GM12878 (cell line): Measurements from ENCODE around the gene BSN. TPM values are rescaled to one million over a fixed set of nuclear protein-coding genes. Genes with fewer than 3 reads are reported as not detected.
A peak's percentile ranks its signal among the peaks of the same experiment; 100 is the strongest.

Source experiments
- ATAC-seq: fragments of 200-7000 bp; cut with Tn5 transposase; 3 replicates; pipeline ENCODE4 v1.9.1; 2020; ENCODE audit warnings: mild to moderate bottlenecking, moderate library complexity
- BruUV-seq: library from RNA; stranded (reverse); fragments of 400-500 nt; replicated peaks from 2 replicates; lab custom pipeline; 2021; lab: Mats Ljungman, UMichigan
- CTCF ChIA-PET: fragments of 300-600 bp; sonication (Branson Sonifier 250); formaldehyde crosslinking; extraction: SDS; loops from one replicate; lab custom pipeline; 2021; ENCODE audit warnings: inconsistent platforms; lab: Yijun Ruan, JAX
- POLR2A ChIA-PET: fragments of 350-600 bp; formaldehyde crosslinking; extraction: SDS; loops from one replicate; lab custom pipeline; 2021; ENCODE audit warnings: inconsistent platforms; lab: Charles Lee
- RAD21 ChIA-PET: fragments of 300-600 bp; sonication (Branson Sonifier 250); formaldehyde crosslinking; loops from one replicate; lab custom pipeline; 2023; ENCODE audit warnings: antibody characterized with exemption; ENCODE audit not compliant: unreplicated experiment; lab: Charles Lee
- SMC1A ChIA-PET: fragments of 300-600 bp; sonication (Branson Sonifier 250); formaldehyde crosslinking; loops from one replicate; lab custom pipeline; 2023; ENCODE audit not compliant: unreplicated experiment, uncharacterized antibody; lab: Charles Lee
- DNase-seq: peaks from one replicate; pipeline ENCODE4 v3.0.0-alpha.2; 2011; ENCODE audit warnings: low read depth, low spot score
- FAIRE-seq: peaks from 3 replicates; lab custom pipeline; 2011; peaks lifted over from hg19 to GRCh38; lab: Jason Lieb, UNC
- H2AFZ ChIP-seq: 2 replicates; pipeline ENCODE4 v1.6.0; 2011; ENCODE audit warnings: low read depth, low read length, control low read depth; ENCODE audit not compliant: control insufficient read depth
- H3K27ac ChIP-seq: 2 replicates; pipeline ENCODE4 v1.5.1; 2011; ENCODE audit warnings: control low read depth; ENCODE audit not compliant: control insufficient read depth, insufficient read depth
- H3K27me3 ChIP-seq, 2 experiments: replicated peaks in 1 of 2; 2 replicates each; pipeline versions ENCODE4 v1.6.0 to v1.6.1; 2011; ENCODE audit warnings: low read length in 1 of 2; ENCODE audit not compliant: control insufficient read depth in 2 of 2, insufficient read depth in 2 of 2
- H3K36me3 ChIP-seq, 2 experiments: 2 replicates each; pipeline ENCODE4 v1.5.1; 2011; ENCODE audit warnings: low read length in 1 of 2; ENCODE audit not compliant: control insufficient read depth in 2 of 2, insufficient read depth in 2 of 2
- H3K4me1 ChIP-seq: 2 replicates; pipeline ENCODE4 v1.6.1; 2011; ENCODE audit warnings: mild to moderate bottlenecking, low read length, moderate library complexity, mixed read lengths; ENCODE audit not compliant: control insufficient read depth, insufficient read depth
- H3K4me2 ChIP-seq: 2 replicates; pipeline ENCODE4 v1.6.0; 2011; ENCODE audit warnings: control low read depth; ENCODE audit not compliant: control insufficient read depth, insufficient read depth
- H3K4me3 ChIP-seq: fragments of 200-600 bp; sonication (generic); 2 replicates; pipeline ENCODE4 v1.5.1; 2016
- H3K79me2 ChIP-seq: 2 replicates; pipeline ENCODE4 v1.6.0; 2011; ENCODE audit warnings: low read length; ENCODE audit not compliant: control insufficient read depth, insufficient read depth
- H3K9ac ChIP-seq: 2 replicates; pipeline ENCODE4 v1.8.0; 2011; ENCODE audit warnings: low read length, control low read depth, mixed read lengths; ENCODE audit not compliant: control insufficient read depth, insufficient read depth
- H3K9me3 ChIP-seq: replicated peaks from 3 replicates; pipeline ENCODE4 v1.5.1; 2011; ENCODE audit warnings: mild to moderate bottlenecking, low read length; ENCODE audit not compliant: control insufficient read depth, insufficient read depth
- H4K20me1 ChIP-seq: 2 replicates; pipeline ENCODE4 v1.6.0; 2011; ENCODE audit not compliant: control insufficient read depth, insufficient read depth
- HCFC1 ChIP-seq: fragments of 150-350 bp; IDR thresholded peaks from 2 replicates; pipeline ENCODE4 v1.6.1; 2014; ENCODE audit warnings: low read length
- IKZF1 ChIP-seq: fragments of 450-650 bp; conservative IDR thresholded peaks from 2 replicates; pipeline ENCODE4 v1.6.1; 2017; ENCODE audit warnings: antibody characterized with exemption, mild to moderate bottlenecking
- MLLT1 ChIP-seq: fragments of 450-650 bp; IDR thresholded peaks from 2 replicates; pipeline ENCODE4 v1.6.1; 2016; ENCODE audit warnings: mild to moderate bottlenecking
- MTA2 ChIP-seq: fragments of 450-650 bp; IDR thresholded peaks from 2 replicates; pipeline ENCODE4 v1.6.1; 2016; ENCODE audit warnings: low read depth, mild to moderate bottlenecking, moderate library complexity
- NR2F1 ChIP-seq: fragments of 450-650 bp; conservative IDR thresholded peaks from 2 replicates; pipeline ENCODE4 v1.6.1; 2017; ENCODE audit warnings: mild to moderate bottlenecking
- PBX3 ChIP-seq: IDR thresholded peaks from 2 replicates; pipeline ENCODE4 v1.6.1; 2011; ENCODE audit warnings: mild to moderate bottlenecking, low read depth, low read length, moderate library complexity; ENCODE audit not compliant: insufficient replicate concordance
- PML ChIP-seq: IDR thresholded peaks from 2 replicates; pipeline ENCODE4 v1.6.1; 2012; ENCODE audit warnings: low read length, inconsistent platforms
- POLR2A ChIP-seq: IDR thresholded peaks from 2 replicates; pipeline ENCODE4 v1.6.1; 2011; ENCODE audit warnings: low read depth, mild to moderate bottlenecking, low read length
- POLR2AphosphoS2 ChIP-seq: IDR thresholded peaks from 2 replicates; pipeline ENCODE4 v1.6.1; 2011; ENCODE audit warnings: low read depth, mild to moderate bottlenecking, low read length, improper control_type of control experiment, moderate library complexity
- RUNX3 ChIP-seq: IDR thresholded peaks from 2 replicates; pipeline ENCODE4 v1.6.1; 2012; ENCODE audit warnings: low read length, inconsistent platforms
- SIX5 ChIP-seq: IDR thresholded peaks from 2 replicates; pipeline ENCODE4 v1.6.1; 2011; ENCODE audit warnings: mild to moderate bottlenecking, low read depth, low read length, moderate library complexity; ENCODE audit not compliant: severe bottlenecking
- TCF12 ChIP-seq: IDR thresholded peaks from 2 replicates; pipeline ENCODE4 v1.6.1; 2011; ENCODE audit warnings: low read depth, mild to moderate bottlenecking, low read length
- WGBS: methylation state at CpG from one replicate; pipeline ENCODE4 v1.1.6; 2016; ENCODE audit warnings: low lambda C conversion rate; ENCODE audit not compliant: insufficient replicate concordance, insufficient coverage; ENCODE audit errors: missing lambda C conversion rate; 5-methylcytosine and 5-hydroxymethylcytosine counted together
- in situ Hi-C: fragments of 300-500 bp; cut with MboI; formaldehyde crosslinking; loops from 9 replicates; pipeline ENCODE4 v1.14.3; 2018; ENCODE audit warnings: mixed read lengths
- intact Hi-C: fragments of 100-400 bp; cut with micrococcal nuclease; formaldehyde crosslinking; loops from one replicate; pipeline ENCODE4 v1.14.2; 2022; ENCODE audit not compliant: unreplicated experiment
- polyA plus RNA-seq, 11 experiments: library from polyadenylated mRNA; depleted of rRNA in 4 of 11; unstranded in 6 of 11; stranded (reverse) in 5 of 11; fragments of >200 nt; fragmentation: Nextera tagmentation in 4 of 11; fragmentation: Illumina TruSeq in 1 of 11; extraction: Ambion mirVana in 4 of 11; extraction: Trizol in 1 of 11; gene quantifications; 1 replicate in 1 of 11; 2 replicates in 10 of 11; pipeline versions ENCODE4 v1.2.1 to v1.2.3, GENCODE V29; 2011 to 2016; ENCODE audit warnings: inconsistent platforms in 2 of 11, missing spikeins in 2 of 11, low read depth in 1 of 11
- total RNA-seq, 4 experiments: library from RNA; depleted of rRNA in 3 of 4; stranded (reverse); fragments of >200 nt in 3 of 4; fragmentation: Illumina TruSeq in 1 of 4; extraction: Trizol in 1 of 4; gene quantifications; 2 replicates each; pipeline versions ENCODE4 v1.2.1 to v1.2.3, GENCODE V29; 2013 to 2021
- TF ChIP-seq, protein P1 (sequence below): fragments of 450-650 bp; IDR thresholded peaks from 2 replicates; pipeline ENCODE4 v1.6.1; 2017; ENCODE audit warnings: mild to moderate bottlenecking, moderate library complexity
- TF ChIP-seq, protein P2 (sequence below): IDR thresholded peaks from 2 replicates; pipeline ENCODE4 v1.6.1; 2012; ENCODE audit warnings: low read depth, low read length, improper control_type of control experiment

The BSN gene
- total and polyA plus RNA-seq, 10 of the 15 experiments (the other 5 are each of a cell fraction or from before 2014, with no cell fraction given) = under 0.01 to 0.19 (median 0.05) TPM; not detected in 1

- CTCF ChIA-PET = interaction anchor here (0.8 to 5.3 kb wide), 3 partner anchors 11 to 135 kb away, joined by 3 to 210 read pairs (median 4); no protein-coding TSS in a partner anchor
- DNase-seq (peak; percentile 95), ATAC-seq (peak; percentile 91), FAIRE-seq (peak; percentile 99)
- intact Hi-C loops = loop anchor here (5.0 to 10.0 kb wide), 2 partner anchors 222 to 649 kb away; partner anchors contain the start of genes IMPDH2 and NDUFAF3
- H3K9me3 ChIP-seq = no peaks in the 10 kb centered on the region
- H3K27ac ChIP-seq = peak within 1 kb of the TSS; percentile 86
- no peaks in the 10 kb centered on the region for H3K27me3 ChIP-seq
- BruUV-seq = no TSS peak
- H4K20me1 ChIP-seq = no peaks in the 10 kb centered on the region
- peaks cover 10% of the 10 kb centered on the region for H3K4me1 ChIP-seq
- under 1% methylated on average over 50 of the region's 71 CpGs for WGBS
- POLR2A ChIA-PET = interaction anchor here (0.5 to 1.8 kb wide), 4 partner anchors 134 to 665 kb away, joined by 3 to 9 read pairs (median 4); no protein-coding TSS in a partner anchor
- RAD21 ChIA-PET = interaction anchor here (3.2 to 3.3 kb wide), 2 partner anchors 134 to 137 kb away, joined by 18 to 89 read pairs; no protein-coding TSS in a partner anchor
- peak within 1 kb of the TSS; percentile 78 for H2AFZ ChIP-seq
- SMC1A ChIA-PET = interaction anchor here (0.9 to 3.3 kb wide), 3 partner anchors 121 to 135 kb away, joined by 3 to 86 read pairs (median 3); no protein-coding TSS in a partner anchor
- peak within 1 kb of the TSS; percentile 90 for H3K9ac ChIP-seq
- in situ Hi-C loops = loop anchor here (10.0 kb wide), 1 partner anchor 139 kb away; no protein-coding TSS in a partner anchor
- peak within 1 kb of the TSS; percentile 99 for H3K4me2 ChIP-seq
- H3K79me2 ChIP-seq = peaks cover 20% of the 10 kb centered on the region
- peak within 1 kb of the TSS; percentile 94 for H3K4me3 ChIP-seq
- peaks cover 3 to 11% of the 10 kb centered on the region in 2 experiments for H3K36me3 ChIP-seq
- TF ChIP-seq, protein P1, sequence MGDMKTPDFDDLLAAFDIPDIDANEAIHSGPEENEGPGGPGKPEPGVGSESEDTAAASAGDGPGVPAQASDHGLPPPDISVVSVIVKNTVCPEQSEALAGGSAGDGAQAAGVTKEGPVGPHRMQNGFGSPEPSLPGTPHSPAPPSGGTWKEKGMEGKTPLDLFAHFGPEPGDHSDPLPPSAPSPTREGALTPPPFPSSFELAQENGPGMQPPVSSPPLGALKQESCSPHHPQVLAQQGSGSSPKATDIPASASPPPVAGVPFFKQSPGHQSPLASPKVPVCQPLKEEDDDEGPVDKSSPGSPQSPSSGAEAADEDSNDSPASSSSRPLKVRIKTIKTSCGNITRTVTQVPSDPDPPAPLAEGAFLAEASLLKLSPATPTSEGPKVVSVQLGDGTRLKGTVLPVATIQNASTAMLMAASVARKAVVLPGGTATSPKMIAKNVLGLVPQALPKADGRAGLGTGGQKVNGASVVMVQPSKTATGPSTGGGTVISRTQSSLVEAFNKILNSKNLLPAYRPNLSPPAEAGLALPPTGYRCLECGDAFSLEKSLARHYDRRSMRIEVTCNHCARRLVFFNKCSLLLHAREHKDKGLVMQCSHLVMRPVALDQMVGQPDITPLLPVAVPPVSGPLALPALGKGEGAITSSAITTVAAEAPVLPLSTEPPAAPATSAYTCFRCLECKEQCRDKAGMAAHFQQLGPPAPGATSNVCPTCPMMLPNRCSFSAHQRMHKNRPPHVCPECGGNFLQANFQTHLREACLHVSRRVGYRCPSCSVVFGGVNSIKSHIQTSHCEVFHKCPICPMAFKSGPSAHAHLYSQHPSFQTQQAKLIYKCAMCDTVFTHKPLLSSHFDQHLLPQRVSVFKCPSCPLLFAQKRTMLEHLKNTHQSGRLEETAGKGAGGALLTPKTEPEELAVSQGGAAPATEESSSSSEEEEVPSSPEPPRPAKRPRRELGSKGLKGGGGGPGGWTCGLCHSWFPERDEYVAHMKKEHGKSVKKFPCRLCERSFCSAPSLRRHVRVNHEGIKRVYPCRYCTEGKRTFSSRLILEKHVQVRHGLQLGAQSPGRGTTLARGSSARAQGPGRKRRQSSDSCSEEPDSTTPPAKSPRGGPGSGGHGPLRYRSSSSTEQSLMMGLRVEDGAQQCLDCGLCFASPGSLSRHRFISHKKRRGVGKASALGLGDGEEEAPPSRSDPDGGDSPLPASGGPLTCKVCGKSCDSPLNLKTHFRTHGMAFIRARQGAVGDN = peak; percentile 95
- TF ChIP-seq PML (peak; percentile 82; the same call in 1 of the 2 replicates), MTA2 (0 out of 2 replicates have a peak, but pooled peaks have one; percentile 42), MLLT1 (no peak), HCFC1 (peak; percentile 65), POLR2AphosphoS2 (peak; percentile 68; the same call in 1 of the 2 replicates), NR2F1 (peak; percentile 72), TCF12 (peak; percentile 6; the same call in 1 of the 2 replicates), POLR2A (peak; percentile 90), SIX5 (no peak), IKZF1 (peak; percentile 49), PBX3 (peak; percentile 85), RUNX3 (peak; percentile 54; the same call in 1 of the 2 replicates)
- TF ChIP-seq, protein P2, sequence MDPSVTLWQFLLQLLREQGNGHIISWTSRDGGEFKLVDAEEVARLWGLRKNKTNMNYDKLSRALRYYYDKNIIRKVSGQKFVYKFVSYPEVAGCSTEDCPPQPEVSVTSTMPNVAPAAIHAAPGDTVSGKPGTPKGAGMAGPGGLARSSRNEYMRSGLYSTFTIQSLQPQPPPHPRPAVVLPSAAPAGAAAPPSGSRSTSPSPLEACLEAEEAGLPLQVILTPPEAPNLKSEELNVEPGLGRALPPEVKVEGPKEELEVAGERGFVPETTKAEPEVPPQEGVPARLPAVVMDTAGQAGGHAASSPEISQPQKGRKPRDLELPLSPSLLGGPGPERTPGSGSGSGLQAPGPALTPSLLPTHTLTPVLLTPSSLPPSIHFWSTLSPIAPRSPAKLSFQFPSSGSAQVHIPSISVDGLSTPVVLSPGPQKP = peak; percentile 86
Observed at GRCh38 chr3:49673715-49674496, 119.6 kb downstream of the BSN start, which contains the start of gene APEH. Gene APEH (plus strand): TSS chr3:49674351. CDS start chr3:49674402, 51 bp downstream.
